B cell (primary cell): Measurements from ENCODE around the gene SLC4A5. TPM values are rescaled to one million over a fixed set of nuclear protein-coding genes. Genes with fewer than 3 reads are reported as not detected.

Experiments used
- ATAC-seq: fragments of 200-7000 bp; cut with Tn5 transposase; one replicate; pipeline ENCODE4 v1.10.0; 2021; ENCODE audit warnings: low read depth, mild to moderate bottlenecking, moderate number of reproducible peaks, moderate library complexity
- CTCF ChIA-PET: fragments of 350-600 bp; sonication (Branson Sonifier 250); formaldehyde crosslinking; loops from one replicate; lab custom pipeline; 2021; ENCODE audit warnings: antibody characterized with exemption, inconsistent platforms; lab: Charles Lee
- POLR2A ChIA-PET: fragments of 350-600 bp; sonication (Branson Sonifier 250); formaldehyde crosslinking; loops from one replicate; lab custom pipeline; 2021; ENCODE audit warnings: antibody characterized with exemption; lab: Charles Lee
- DNase-seq: peaks from one replicate; pipeline ENCODE4 v3.0.0; 2013
- H2AFZ ChIP-seq: 2 replicates; pipeline ENCODE4 v1.6.1; 2012; ENCODE audit warnings: mild to moderate bottlenecking, low read depth, low read length; ENCODE audit not compliant: insufficient read depth, poor library complexity, severe bottlenecking
- H3K27ac ChIP-seq, 2 donors: 1 replicate in 1 of 2; 2 replicates in 1 of 2; pipeline ENCODE4 v1.5.1; 2012 to 2013; ENCODE audit warnings: low read length in 2 of 2, mild to moderate bottlenecking in 2 of 2, moderate library complexity in 1 of 2
- H3K27me3 ChIP-seq, 4 experiments: fragments of 200-600 bp in 1 of 4; sonication (generic) in 1 of 4; replicated peaks in 1 of 4; 1 replicate in 2 of 4; 2 replicates in 2 of 4; pipeline versions ENCODE4 v1.6.1 to v1.7.0; 2013 to 2016; ENCODE audit warnings: low read length in 3 of 4, mild to moderate bottlenecking in 2 of 4, mixed read lengths in 1 of 4, moderate library complexity in 1 of 4; ENCODE audit not compliant: insufficient read depth in 4 of 4, control insufficient read depth in 3 of 4; ENCODE audit errors: control extremely low read depth in 1 of 4
- H3K36me3 ChIP-seq, 2 experiments: replicated peaks in 1 of 2; 1 replicate in 1 of 2; 2 replicates in 1 of 2; pipeline versions ENCODE4 v1.6.1 to v1.7.1; 2013; ENCODE audit warnings: low read length in 1 of 2; ENCODE audit not compliant: insufficient read depth in 2 of 2, control insufficient read depth in 1 of 2; ENCODE audit errors: control extremely low read depth in 1 of 2, extremely low read depth in 1 of 2
- H3K4me1 ChIP-seq, 2 donors: fragments of 200-600 bp in 1 of 2; sonication (generic) in 1 of 2; 1 replicate in 1 of 2; 2 replicates in 1 of 2; pipeline versions ENCODE4 v1.5.1 to v1.6.1; 2013 to 2017; ENCODE audit warnings: low read length in 2 of 2; ENCODE audit not compliant: control insufficient read depth in 2 of 2, insufficient read depth in 2 of 2
- H3K4me2 ChIP-seq: replicated peaks from 2 replicates; pipeline ENCODE3; 2012; ENCODE audit warnings: mild to moderate bottlenecking, low read depth, low read length; ENCODE audit not compliant: poor library complexity, severe bottlenecking
- H3K4me3 ChIP-seq, 5 experiments: fragments of 200-600 bp in 1 of 5; sonication (generic) in 1 of 5; 1 replicate in 3 of 5; 2 replicates in 2 of 5; pipeline versions ENCODE4 v1.5.1 to v1.7.0; 2011 to 2016; ENCODE audit warnings: low read length in 4 of 5, mild to moderate bottlenecking in 4 of 5, low read depth in 2 of 5, control low read depth in 1 of 5, moderate library complexity in 1 of 5; ENCODE audit not compliant: insufficient read depth in 1 of 5; ENCODE audit errors: control extremely low read depth in 1 of 5, extremely low read depth in 1 of 5
- H3K79me2 ChIP-seq: fragments of 200-600 bp; sonication (generic); one replicate; pipeline ENCODE4 v1.6.0; 2016; ENCODE audit warnings: low read length; ENCODE audit not compliant: control insufficient read depth, insufficient read depth
- H3K9ac ChIP-seq: fragments of 200-600 bp; sonication (generic); 2 replicates; pipeline ENCODE4 v1.6.1; 2017; ENCODE audit warnings: mild to moderate bottlenecking, low read length, moderate library complexity
- H3K9me3 ChIP-seq, 3 donors: one replicate each; pipeline versions ENCODE4 v1.6.1 to v1.7.1; 2013; ENCODE audit warnings: low read length in 2 of 3; ENCODE audit not compliant: control insufficient read depth in 2 of 3, insufficient read depth in 1 of 3; ENCODE audit errors: control extremely low read depth in 1 of 3
- H4K20me1 ChIP-seq: 2 replicates; pipeline ENCODE4 v1.6.0; 2012; ENCODE audit warnings: mild to moderate bottlenecking, low read length; ENCODE audit not compliant: insufficient read depth, control insufficient read depth, poor library complexity, severe bottlenecking
- H3K27ac Mint-ChIP-seq: one replicate; pipeline ENCODE4 v1.8.0; 2021; ENCODE audit warnings: mixed read lengths
- H3K27me3 Mint-ChIP-seq: one replicate; pipeline ENCODE4 v1.8.0; 2021; ENCODE audit warnings: mixed read lengths
- H3K4me1 Mint-ChIP-seq: one replicate; pipeline ENCODE4 v1.8.0; 2021; ENCODE audit warnings: mixed read lengths
- H3K4me3 Mint-ChIP-seq: one replicate; pipeline ENCODE4 v1.8.0; 2021; ENCODE audit warnings: mixed read lengths
- H3K9me3 Mint-ChIP-seq: one replicate; pipeline ENCODE4 v1.8.0; 2022; ENCODE audit warnings: mixed read lengths; ENCODE audit not compliant: insufficient read depth
- CTCF ChIP-seq: fragments of 200-600 bp; IDR thresholded peaks from one replicate; pipeline ENCODE4 v1.8.0; 2022; ENCODE audit warnings: antibody characterized with exemption, mild to moderate bottlenecking
- EZH2 ChIP-seq: IDR thresholded peaks from 2 replicates; pipeline ENCODE4 v1.6.1; 2012; ENCODE audit warnings: borderline replicate concordance, low read depth, mild to moderate bottlenecking, moderate library complexity, low read length; ENCODE audit not compliant: insufficient read depth, poor library complexity, severe bottlenecking
- WGBS: methylation state at CpG from one replicate; pipeline ENCODE4 v1.1.5; 2013; ENCODE audit warnings: missing lambda C conversion rate; ENCODE audit not compliant: insufficient coverage; 5-methylcytosine and 5-hydroxymethylcytosine counted together
- intact Hi-C: fragments of 100-400 bp; cut with micrococcal nuclease; formaldehyde crosslinking; loops from one replicate; pipeline ENCODE4 v1.10.0; 2022
- polyA plus RNA-seq: library from polyadenylated mRNA; depleted of rRNA; stranded (reverse); fragments of >200 nt; gene quantifications from 2 replicates; pipeline ENCODE4 v1.2.3, GENCODE V29; 2012
- total RNA-seq, 2 donors: library from RNA; stranded (reverse); fragments of 120-200 nt in 1 of 2; gene quantifications; 1 replicate in 1 of 2; 2 replicates in 1 of 2; pipeline versions ENCODE4 v1.2.3 to v1.2.4, GENCODE V29; 2013 to 2022

The SLC4A5 gene
- total and polyA plus RNA-seq, 2 donors (not counting 1 experiment from before 2014, with no cell fraction given), result 3.3 to 9.7 TPM

GRCh38 chr2:74334931-74335333, 8.3 kb downstream of the SLC4A5 start:
- H3K36me3 ChIP-seq, result peaks cover 0 to 11% of the 10 kb centered on the region in 2 experiments
- H3K4me3 Mint-ChIP-seq, result no peak overlapping the region
- WGBS, result 43% methylated on average over 3 of the region's 3 CpGs
- no peaks in the 10 kb centered on the region for H4K20me1 ChIP-seq
- H3K27me3 Mint-ChIP-seq, result no peaks in the 10 kb centered on the region
- H3K4me2 ChIP-seq, result no peak overlapping the region
- no peak overlapping the region for H3K4me3 ChIP-seq
- no peaks in the 10 kb centered on the region for H3K4me1 Mint-ChIP-seq
- ChIA-PET POLR2A (interaction anchor here (0.6 kb wide), 1 partner anchor 135 kb away, joined by 5 read pairs; no protein-coding TSS in a partner anchor), CTCF (interaction anchor here (0.5 to 7.1 kb wide), 64 partner anchors 10 to 1045 kb away, joined by 3 to 191 read pairs (median 4); partner anchors contain the start of genes BOLA3, MOB1A, MTHFD2 and STAMBP)
- no peaks in the 10 kb centered on the region for H3K27me3 ChIP-seq
- ATAC-seq (peak; percentile 74), DNase-seq (peak; percentile 76)
- H3K9ac ChIP-seq, result no peak overlapping the region
- H2AFZ ChIP-seq, result no peak overlapping the region
- H3K27ac ChIP-seq, result no peak overlapping the region
- intact Hi-C loops, result loop anchor here (1.0 kb wide), 1 partner anchor 511 kb away; no protein-coding TSS in a partner anchor
- no peak for TF ChIP-seq EZH2
- TF ChIP-seq CTCF, result peak; percentile 100
- no peaks in the 10 kb centered on the region for H3K4me1 ChIP-seq
- no peaks in the 10 kb centered on the region for H3K9me3 Mint-ChIP-seq
- no peak overlapping the region for H3K27ac Mint-ChIP-seq
- H3K9me3 ChIP-seq, result no peaks in the 10 kb centered on the region
- no peaks in the 10 kb centered on the region for H3K79me2 ChIP-seq

- DNase-seq (peak; percentile 4), ATAC-seq (no peak)
- Mint-ChIP-seq H3K27ac (no peak overlapping the region), H3K27me3 (no peaks in the 10 kb centered on the region), H3K9me3 (no peaks in the 10 kb centered on the region), H3K4me1 (no peaks in the 10 kb centered on the region), H3K4me3 (no peak overlapping the region)
- Histone ChIP-seq H3K4me3 (no peak overlapping the region), H3K27me3 (no peaks in the 10 kb centered on the region), H3K9ac (no peak overlapping the region), H2AFZ (no peak overlapping the region), H3K4me1 (no peaks in the 10 kb centered on the region), H3K79me2 (no peaks in the 10 kb centered on the region), H3K4me2 (no peak overlapping the region), H3K27ac (no peak overlapping the region), H4K20me1 (no peaks in the 10 kb centered on the region), H3K36me3 (peaks cover 0 to 11% of the 10 kb centered on the region in 2 experiments), H3K9me3 (no peaks in the 10 kb centered on the region)
- intact Hi-C loops, result no loop called here
- 98% methylated on average over 5 of the region's 6 CpGs for WGBS
- ChIA-PET CTCF (interaction anchor here (0.9 to 7.1 kb wide), 38 partner anchors 9 to 1044 kb away, joined by 3 to 191 read pairs (median 6); partner anchors contain the start of genes BOLA3, MOB1A and STAMBP), POLR2A (no interaction called here)
- TF ChIP-seq CTCF, result no peak
- no peak for TF ChIP-seq EZH2
These were observed 9.2 kb downstream of the SLC4A5 start for GRCh38 chr2:74333896-74334586.
